AG04450 (cell line): ENCODE data around the gene PLAC1. TPM values are rescaled to one million over a fixed set of nuclear protein-coding genes. Genes with fewer than 3 reads are reported as not detected.

Source experiments
- CTCF ChIA-PET: fragments of 300-600, 350-600 bp; formaldehyde crosslinking; extraction: SDS; loops from one replicate; lab custom pipeline; 2022; ENCODE audit warnings: antibody characterized with exemption, inconsistent platforms; lab: Charles Lee
- POLR2A ChIA-PET: fragments of 350-600 bp; formaldehyde crosslinking; extraction: SDS; loops from one replicate; lab custom pipeline; 2021; ENCODE audit warnings: antibody characterized with exemption, inconsistent platforms; lab: Yijun Ruan, JAX
- DNase-seq: peaks from one replicate; pipeline ENCODE4 v3.0.0-alpha.2; 2011; ENCODE audit warnings: low read depth, low spot score
- H3K27ac ChIP-seq: one replicate; pipeline ENCODE4 v1.5.1; 2012; ENCODE audit warnings: low read depth, low read length, control low read depth
- H3K27me3 ChIP-seq: one replicate; pipeline ENCODE4 v1.6.0; 2012; ENCODE audit warnings: low read length; ENCODE audit not compliant: control insufficient read depth, insufficient read depth
- H3K4me3 ChIP-seq: 2 replicates; pipeline ENCODE4 v1.5.1; 2011; ENCODE audit warnings: mild to moderate bottlenecking, low read depth, low read length, control low read depth
- H3K9me3 ChIP-seq: 2 replicates; pipeline ENCODE4 v1.5.1; 2012; ENCODE audit warnings: low read length; ENCODE audit not compliant: control insufficient read depth, insufficient read depth
- polyA plus RNA-seq: library from polyadenylated mRNA; depleted of rRNA; stranded (reverse); fragments of >200 nt; gene quantifications from 2 replicates; pipeline ENCODE4 v1.2.3, GENCODE V29; 2011
- TF ChIP-seq, protein P1 (sequence below): IDR thresholded peaks from 2 replicates; pipeline ENCODE4 v1.5.1; 2011; ENCODE audit warnings: low read depth, low read length, control low read depth, inconsistent platforms

PLAC1 gene
- polyA plus RNA-seq, 1 experiment: 2.4 TPM

DNA sequence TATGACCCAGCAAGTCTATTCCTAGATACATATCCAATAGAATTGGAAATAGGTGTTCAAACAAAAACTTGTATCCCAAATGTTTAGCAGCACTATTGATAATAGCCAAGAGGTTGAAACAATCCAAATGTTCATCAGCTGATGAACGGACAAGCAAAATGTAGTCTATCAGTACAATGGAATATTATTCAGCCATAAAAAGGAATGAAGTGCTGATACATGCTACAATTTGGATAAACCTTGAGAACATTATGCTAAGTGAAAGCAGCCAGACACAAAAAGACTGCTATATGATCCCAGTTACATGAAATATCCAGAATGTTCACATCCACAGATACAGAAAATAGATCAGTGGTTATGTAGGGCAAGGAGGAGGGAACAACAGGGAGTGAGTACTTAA is 50.1 kb downstream of the PLAC1 start:
- Histone ChIP-seq H3K4me3 (no peak overlapping the region), H3K9me3 (no peaks in the 10 kb centered on the region), H3K27ac (no peak overlapping the region), H3K27me3 (no peaks in the 10 kb centered on the region)
- DNase-seq: no peak
- TF ChIP-seq, protein P1, sequence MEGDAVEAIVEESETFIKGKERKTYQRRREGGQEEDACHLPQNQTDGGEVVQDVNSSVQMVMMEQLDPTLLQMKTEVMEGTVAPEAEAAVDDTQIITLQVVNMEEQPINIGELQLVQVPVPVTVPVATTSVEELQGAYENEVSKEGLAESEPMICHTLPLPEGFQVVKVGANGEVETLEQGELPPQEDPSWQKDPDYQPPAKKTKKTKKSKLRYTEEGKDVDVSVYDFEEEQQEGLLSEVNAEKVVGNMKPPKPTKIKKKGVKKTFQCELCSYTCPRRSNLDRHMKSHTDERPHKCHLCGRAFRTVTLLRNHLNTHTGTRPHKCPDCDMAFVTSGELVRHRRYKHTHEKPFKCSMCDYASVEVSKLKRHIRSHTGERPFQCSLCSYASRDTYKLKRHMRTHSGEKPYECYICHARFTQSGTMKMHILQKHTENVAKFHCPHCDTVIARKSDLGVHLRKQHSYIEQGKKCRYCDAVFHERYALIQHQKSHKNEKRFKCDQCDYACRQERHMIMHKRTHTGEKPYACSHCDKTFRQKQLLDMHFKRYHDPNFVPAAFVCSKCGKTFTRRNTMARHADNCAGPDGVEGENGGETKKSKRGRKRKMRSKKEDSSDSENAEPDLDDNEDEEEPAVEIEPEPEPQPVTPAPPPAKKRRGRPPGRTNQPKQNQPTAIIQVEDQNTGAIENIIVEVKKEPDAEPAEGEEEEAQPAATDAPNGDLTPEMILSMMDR: no peak
- ChIA-PET CTCF (no interaction called here), POLR2A (no interaction called here)

DNA sequence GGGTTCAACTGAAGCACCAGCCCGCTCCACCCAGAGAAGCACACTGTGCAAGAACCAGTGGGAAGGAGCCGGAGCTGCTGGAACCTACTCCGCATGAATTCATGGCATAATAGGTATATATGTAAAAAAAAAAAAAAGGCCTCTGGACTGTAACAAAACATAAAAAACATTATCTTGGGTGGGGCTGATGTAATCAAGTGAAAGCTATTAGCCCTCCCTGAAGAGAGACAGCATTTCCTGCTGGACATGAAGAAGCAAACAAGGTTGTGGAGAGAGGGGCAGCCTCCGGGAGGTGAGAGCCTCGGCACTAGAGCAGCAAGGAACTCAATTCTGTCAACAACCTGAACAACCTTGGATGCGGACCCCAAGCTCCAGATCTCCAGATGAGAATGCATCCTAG is 50.7 kb downstream of the PLAC1 start:
- ChIA-PET CTCF (no interaction called here), POLR2A (no interaction called here)
- Histone ChIP-seq H3K27me3 (no peaks in the 10 kb centered on the region), H3K9me3 (no peaks in the 10 kb centered on the region), H3K4me3 (no peak overlapping the region), H3K27ac (no peak overlapping the region)
- TF ChIP-seq, protein P1: no peak
- no peak for DNase-seq

DNA sequence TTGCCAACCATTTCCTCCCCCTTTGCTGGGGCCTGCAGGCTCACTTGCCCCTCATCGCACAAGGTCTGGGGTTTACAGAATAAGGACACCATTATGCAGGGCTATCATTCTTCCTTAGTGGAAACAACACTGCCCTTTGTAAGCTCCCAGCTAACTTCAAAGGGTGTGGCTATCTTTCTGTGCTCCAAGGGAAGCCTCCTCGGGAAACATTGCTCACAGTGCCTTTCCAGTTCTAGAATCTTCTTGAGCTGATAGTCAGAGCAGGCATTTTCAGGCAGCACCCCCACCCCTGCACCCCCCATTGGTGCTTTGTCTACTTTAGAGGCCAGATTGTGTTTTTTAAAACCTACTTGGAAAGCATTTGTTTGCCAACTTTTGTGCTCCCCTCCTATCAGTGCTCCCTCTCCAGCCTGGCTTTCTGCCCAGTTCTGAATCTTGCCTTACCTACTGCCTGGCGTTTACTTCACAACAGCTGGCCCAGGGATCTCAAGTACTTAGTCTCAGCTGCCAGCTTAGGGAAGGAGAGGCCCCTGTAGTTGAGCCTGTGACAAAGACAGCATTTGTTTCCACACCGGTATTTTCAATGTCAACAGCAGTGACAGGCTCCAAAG is 53.5 kb downstream of the PLAC1 start:
- TF ChIP-seq, protein P1: no peak
- ChIA-PET POLR2A (interaction anchor here (1.0 to 1.5 kb wide), 2 partner anchors 27 to 65 kb away, joined by 7 to 8 read pairs; no protein-coding TSS in a partner anchor), CTCF (interaction anchor here (1.2 to 1.3 kb wide), 2 partner anchors 30 to 178 kb away, joined by 3 read pairs; no protein-coding TSS in a partner anchor)
- H3K4me3 ChIP-seq: no peak overlapping the region
- H3K9me3 ChIP-seq: no peaks in the 10 kb centered on the region
- DNase-seq: no peak
- no peaks in the 10 kb centered on the region for H3K27me3 ChIP-seq
- peak overlapping the region; percentile 97 for H3K27ac ChIP-seq

DNA sequence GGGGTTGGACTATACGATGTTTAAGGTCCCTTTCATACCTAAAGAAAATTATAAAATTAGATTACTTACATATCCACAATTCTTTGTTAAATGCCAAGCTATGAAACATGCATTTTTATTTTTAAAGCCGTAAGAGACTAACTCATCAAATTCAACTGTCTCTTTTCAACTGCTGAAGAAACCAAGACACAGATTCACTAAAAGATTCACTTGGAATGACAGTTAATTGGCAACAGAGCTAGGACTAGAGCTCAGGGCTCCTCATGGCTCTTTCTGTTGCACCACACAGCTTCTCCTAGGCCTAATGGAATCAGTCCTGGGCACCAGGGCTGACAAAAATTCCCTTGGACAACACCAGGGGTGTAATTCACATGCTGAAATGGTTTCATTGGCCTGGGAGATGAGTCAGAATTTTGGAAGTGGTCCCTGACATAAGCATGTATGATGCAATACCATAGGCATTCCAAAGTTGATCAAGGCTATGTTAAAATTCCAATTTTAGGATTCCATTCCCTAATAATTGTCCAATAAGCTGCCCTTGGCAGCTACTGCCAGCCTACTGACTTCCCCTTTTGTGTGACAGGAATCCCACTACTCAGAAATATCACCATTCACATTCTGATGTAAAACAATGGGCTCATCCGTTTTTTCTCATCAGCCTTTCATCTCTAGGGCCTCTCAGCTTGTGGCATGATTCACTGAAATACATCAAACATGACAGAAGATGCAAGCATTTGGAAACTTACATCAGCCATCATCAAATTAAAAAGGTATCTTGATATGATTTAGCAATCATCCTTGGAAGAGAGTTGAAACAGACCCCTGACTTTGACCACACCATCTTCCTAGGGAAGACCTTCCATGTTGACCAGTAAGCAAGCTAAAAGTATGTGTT is 54.2 kb downstream of the PLAC1 start:
- POLR2A ChIA-PET: interaction anchor here (1.0 to 1.5 kb wide), 2 partner anchors 28 to 66 kb away, joined by 7 to 8 read pairs; no protein-coding TSS in a partner anchor
- CTCF ChIA-PET: interaction anchor here (0.6 to 1.3 kb wide), 5 partner anchors 9 to 180 kb away, joined by 3 to 5 read pairs (median 3); no protein-coding TSS in a partner anchor
- H3K9me3 ChIP-seq: no peaks in the 10 kb centered on the region
- H3K4me3 ChIP-seq: no peak overlapping the region
- peak; percentile 70 for DNase-seq
- TF ChIP-seq, protein P1: peak; percentile 49
- no peaks in the 10 kb centered on the region for H3K27me3 ChIP-seq
- H3K27ac ChIP-seq: peak overlapping the region; percentile 97
